CD4-positive, alpha-beta T cell treated with Interleukin-6 at 100 ng/mL for 8 hours (primary cell): ENCODE results near the gene SIX5.
"Not testable (repeated sequence)": the region's sequence is repeated elsewhere in the genome, so short reads cannot be mapped to it uniquely, and the experiment has no call there.

Source experiments
- DNase-seq: peaks from one replicate; pipeline ENCODE4 v3.0.0-alpha.2; 2020; ENCODE audit warnings: mixed read lengths, low spot score

SIX5 gene

GRCh38 chr19:45768984-45769782 lies at the start of gene SIX5:
TSS of gene SIX5 (minus strand) at chr19:45769252. CDS start at chr19:45768844, 408 bp downstream.
- peak; percentile 93 for DNase-seq

GRCh38 chr19:45817725-45818301 lies 48.8 kb upstream of the SIX5 start:
- no peak for DNase-seq

GRCh38 chr19:45817010-45817724 lies 48.1 kb upstream of the SIX5 start:
- peak; percentile 93 for DNase-seq

- DNase-seq = no peak
Observed at GRCh38 chr19:45816236-45817009, 47.4 kb upstream of the SIX5 start.

GRCh38 chr19:45815481-45816216 lies 46.6 kb upstream of the SIX5 start:
- DNase-seq = no peak

- no peak for DNase-seq
Observed at GRCh38 chr19:45814851-45815480, 45.9 kb upstream of the SIX5 start, which contains the start of gene RSPH6A. TSS of gene RSPH6A (minus strand) at chr19:45815308. CDS start at chr19:45815176, 132 bp downstream.

GRCh38 chr19:45814166-45814780 lies 45.2 kb upstream of the SIX5 start:
- DNase-seq = no peak

- DNase-seq = no peak
Observed at GRCh38 chr19:45812297-45812696, 43.2 kb upstream of the SIX5 start.

GRCh38 chr19:45809643-45810159 lies 40.6 kb upstream of the SIX5 start:
- DNase-seq = no peak

- DNase-seq = no peak
Observed at GRCh38 chr19:45805719-45806118, 36.7 kb upstream of the SIX5 start.

GRCh38 chr19:45804959-45805230 lies 35.8 kb upstream of the SIX5 start:
- DNase-seq = no peak

GRCh38 chr19:45804140-45804958 lies 35.3 kb upstream of the SIX5 start:
- DNase-seq = no peak

GRCh38 chr19:45801603-45802175 lies 32.6 kb upstream of the SIX5 start:
- no peak for DNase-seq

- DNase-seq = no peak
Observed at GRCh38 chr19:45800070-45800553, 31.1 kb upstream of the SIX5 start.

GRCh38 chr19:45799541-45799940 lies 30.5 kb upstream of the SIX5 start:
- DNase-seq = not testable (repeated sequence)

- DNase-seq = peak; percentile 46
Observed at GRCh38 chr19:45798995-45799517, 30.0 kb upstream of the SIX5 start.

- DNase-seq = no peak
Observed at GRCh38 chr19:45794627-45795026, 25.6 kb upstream of the SIX5 start.

GRCh38 chr19:45793876-45794275 lies 24.8 kb upstream of the SIX5 start:
- DNase-seq = no peak

- no peak for DNase-seq
Observed at GRCh38 chr19:45793178-45793564, 24.1 kb upstream of the SIX5 start.
